Neuronal stem cell (in vitro differentiated cells): ENCODE results near the gene PFAS. TPM values are rescaled to one million over a fixed set of nuclear protein-coding genes. Genes with fewer than 3 reads are reported as not detected.

Source experiments
- DNase-seq: peaks from one replicate; pipeline ENCODE4 v3.0.0-alpha.2; 2013; ENCODE audit warnings: low spot score
- H2AFZ ChIP-seq: one replicate; pipeline ENCODE4 v1.6.1; 2013; ENCODE audit warnings: mild to moderate bottlenecking, low read length, inconsistent platforms
- H2AK5ac ChIP-seq: 2 replicates; pipeline ENCODE4 v1.6.1; 2013; ENCODE audit warnings: low read depth, mild to moderate bottlenecking, inconsistent platforms, low read length, moderate library complexity, mixed read lengths
- H2BK120ac ChIP-seq: 2 replicates; pipeline ENCODE4 v1.6.1; 2013; ENCODE audit warnings: low read depth, mild to moderate bottlenecking, inconsistent platforms, low read length, moderate library complexity, mixed read lengths
- H2BK12ac ChIP-seq: one replicate; pipeline ENCODE4 v1.6.1; 2013; ENCODE audit warnings: low read length, inconsistent platforms
- H2BK15ac ChIP-seq: 2 replicates; pipeline ENCODE4 v1.6.1; 2013; ENCODE audit warnings: mild to moderate bottlenecking, low read length, inconsistent platforms, mixed read lengths
- H2BK5ac ChIP-seq: one replicate; pipeline ENCODE4 v1.6.1; 2013; ENCODE audit warnings: inconsistent platforms, mild to moderate bottlenecking, low read length, moderate library complexity
- H3K14ac ChIP-seq: one replicate; pipeline ENCODE4 v1.6.1; 2013; ENCODE audit warnings: low read length, inconsistent platforms
- H3K18ac ChIP-seq: 2 replicates; pipeline ENCODE4 v1.6.1; 2013; ENCODE audit warnings: low read length, inconsistent platforms
- H3K23ac ChIP-seq: 2 replicates; pipeline ENCODE4 v1.6.1; 2013; ENCODE audit warnings: low read depth, mild to moderate bottlenecking, mixed read lengths, low read length, inconsistent platforms; ENCODE audit not compliant: poor library complexity
- H3K27ac ChIP-seq: replicated peaks from 3 replicates; pipeline ENCODE4 v1.5.1; 2013; ENCODE audit warnings: low read length, inconsistent platforms
- H3K27me3 ChIP-seq, 3 experiments: 2 replicates each; pipeline ENCODE4 v1.6.1; 2013; ENCODE audit warnings: low read length in 3 of 3, mild to moderate bottlenecking in 2 of 3, inconsistent platforms in 1 of 3, low read depth in 1 of 3, mixed read lengths in 1 of 3, moderate library complexity in 1 of 3; ENCODE audit not compliant: control insufficient read depth in 3 of 3, insufficient read depth in 3 of 3
- H3K36me3 ChIP-seq, 2 donors: replicated peaks in 1 of 2; 2 replicates each; pipeline ENCODE4 v1.6.1; 2013; ENCODE audit warnings: low read length in 2 of 2; ENCODE audit not compliant: control insufficient read depth in 2 of 2, insufficient read depth in 2 of 2
- H3K4ac ChIP-seq: 2 replicates; pipeline ENCODE4 v1.6.1; 2013; ENCODE audit warnings: inconsistent platforms, mild to moderate bottlenecking, low read length, moderate library complexity
- H3K4me1 ChIP-seq, 2 donors: 1 replicate in 1 of 2; 2 replicates in 1 of 2; pipeline ENCODE4 v1.6.1; 2013; ENCODE audit warnings: low read length in 2 of 2, low read depth in 1 of 2; ENCODE audit not compliant: control insufficient read depth in 2 of 2, insufficient read depth in 1 of 2
- H3K4me2 ChIP-seq: one replicate; pipeline ENCODE4 v1.6.1; 2013; ENCODE audit warnings: mild to moderate bottlenecking, low read length, inconsistent platforms; ENCODE audit not compliant: insufficient read depth, poor library complexity, severe bottlenecking
- H3K4me3 ChIP-seq, 2 donors: 2 replicates each; pipeline ENCODE4 v1.5.1; 2013; ENCODE audit warnings: low read length in 2 of 2, mild to moderate bottlenecking in 2 of 2, inconsistent platforms in 1 of 2, moderate library complexity in 1 of 2
- H3K79me1 ChIP-seq: one replicate; pipeline ENCODE4 v1.6.1; 2013; ENCODE audit warnings: low read depth, mild to moderate bottlenecking, inconsistent platforms, low read length, moderate library complexity
- H3K9ac ChIP-seq: one replicate; pipeline ENCODE4 v1.6.1; 2013; ENCODE audit warnings: mild to moderate bottlenecking, low read depth, low read length, inconsistent platforms; ENCODE audit not compliant: poor library complexity
- H3K9me3 ChIP-seq, 2 donors: replicated peaks in 1 of 2; 2 replicates each; pipeline versions ENCODE3 to v1.6.1; 2013; ENCODE audit warnings: low read length in 2 of 2, mild to moderate bottlenecking in 2 of 2, inconsistent platforms in 1 of 2, low read depth in 1 of 2, mixed read lengths in 1 of 2, moderate library complexity in 1 of 2; ENCODE audit not compliant: control insufficient read depth in 2 of 2, insufficient read depth in 1 of 2
- H4K8ac ChIP-seq: one replicate; pipeline ENCODE4 v1.6.1; 2013; ENCODE audit warnings: low read depth, mild to moderate bottlenecking, inconsistent platforms, low read length, moderate library complexity
- H4K91ac ChIP-seq: one replicate; pipeline ENCODE4 v1.6.1; 2013; ENCODE audit warnings: low read length, low read depth, mild to moderate bottlenecking, inconsistent platforms; ENCODE audit not compliant: poor library complexity
- WGBS, 2 donors: extraction: QIAGEN DNeasy Blood & Tissue Kit; methylation state at CpG; one replicate each; pipeline ENCODE4 v1.1.7; 2013; ENCODE audit warnings: missing lambda C conversion rate in 2 of 2, mixed read lengths in 1 of 2; ENCODE audit not compliant: insufficient read length in 2 of 2, insufficient replicate concordance in 1 of 2; ENCODE audit errors: extremely low coverage in 2 of 2; 5-methylcytosine and 5-hydroxymethylcytosine counted together
- polyA plus RNA-seq, 2 experiments: library from polyadenylated mRNA; stranded (reverse); fragments of 200-250 nt; gene quantifications; one replicate each; pipeline ENCODE4 v1.2.3, GENCODE V29; 2013

Gene PFAS, protein sequence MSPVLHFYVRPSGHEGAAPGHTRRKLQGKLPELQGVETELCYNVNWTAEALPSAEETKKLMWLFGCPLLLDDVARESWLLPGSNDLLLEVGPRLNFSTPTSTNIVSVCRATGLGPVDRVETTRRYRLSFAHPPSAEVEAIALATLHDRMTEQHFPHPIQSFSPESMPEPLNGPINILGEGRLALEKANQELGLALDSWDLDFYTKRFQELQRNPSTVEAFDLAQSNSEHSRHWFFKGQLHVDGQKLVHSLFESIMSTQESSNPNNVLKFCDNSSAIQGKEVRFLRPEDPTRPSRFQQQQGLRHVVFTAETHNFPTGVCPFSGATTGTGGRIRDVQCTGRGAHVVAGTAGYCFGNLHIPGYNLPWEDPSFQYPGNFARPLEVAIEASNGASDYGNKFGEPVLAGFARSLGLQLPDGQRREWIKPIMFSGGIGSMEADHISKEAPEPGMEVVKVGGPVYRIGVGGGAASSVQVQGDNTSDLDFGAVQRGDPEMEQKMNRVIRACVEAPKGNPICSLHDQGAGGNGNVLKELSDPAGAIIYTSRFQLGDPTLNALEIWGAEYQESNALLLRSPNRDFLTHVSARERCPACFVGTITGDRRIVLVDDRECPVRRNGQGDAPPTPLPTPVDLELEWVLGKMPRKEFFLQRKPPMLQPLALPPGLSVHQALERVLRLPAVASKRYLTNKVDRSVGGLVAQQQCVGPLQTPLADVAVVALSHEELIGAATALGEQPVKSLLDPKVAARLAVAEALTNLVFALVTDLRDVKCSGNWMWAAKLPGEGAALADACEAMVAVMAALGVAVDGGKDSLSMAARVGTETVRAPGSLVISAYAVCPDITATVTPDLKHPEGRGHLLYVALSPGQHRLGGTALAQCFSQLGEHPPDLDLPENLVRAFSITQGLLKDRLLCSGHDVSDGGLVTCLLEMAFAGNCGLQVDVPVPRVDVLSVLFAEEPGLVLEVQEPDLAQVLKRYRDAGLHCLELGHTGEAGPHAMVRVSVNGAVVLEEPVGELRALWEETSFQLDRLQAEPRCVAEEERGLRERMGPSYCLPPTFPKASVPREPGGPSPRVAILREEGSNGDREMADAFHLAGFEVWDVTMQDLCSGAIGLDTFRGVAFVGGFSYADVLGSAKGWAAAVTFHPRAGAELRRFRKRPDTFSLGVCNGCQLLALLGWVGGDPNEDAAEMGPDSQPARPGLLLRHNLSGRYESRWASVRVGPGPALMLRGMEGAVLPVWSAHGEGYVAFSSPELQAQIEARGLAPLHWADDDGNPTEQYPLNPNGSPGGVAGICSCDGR (N-terminal part only)
- polyA plus RNA-seq (2013, experiment 1 of 2) = 19.9 TPM
- 17.2 TPM for polyA plus RNA-seq (2013, experiment 2 of 2)

DNA sequence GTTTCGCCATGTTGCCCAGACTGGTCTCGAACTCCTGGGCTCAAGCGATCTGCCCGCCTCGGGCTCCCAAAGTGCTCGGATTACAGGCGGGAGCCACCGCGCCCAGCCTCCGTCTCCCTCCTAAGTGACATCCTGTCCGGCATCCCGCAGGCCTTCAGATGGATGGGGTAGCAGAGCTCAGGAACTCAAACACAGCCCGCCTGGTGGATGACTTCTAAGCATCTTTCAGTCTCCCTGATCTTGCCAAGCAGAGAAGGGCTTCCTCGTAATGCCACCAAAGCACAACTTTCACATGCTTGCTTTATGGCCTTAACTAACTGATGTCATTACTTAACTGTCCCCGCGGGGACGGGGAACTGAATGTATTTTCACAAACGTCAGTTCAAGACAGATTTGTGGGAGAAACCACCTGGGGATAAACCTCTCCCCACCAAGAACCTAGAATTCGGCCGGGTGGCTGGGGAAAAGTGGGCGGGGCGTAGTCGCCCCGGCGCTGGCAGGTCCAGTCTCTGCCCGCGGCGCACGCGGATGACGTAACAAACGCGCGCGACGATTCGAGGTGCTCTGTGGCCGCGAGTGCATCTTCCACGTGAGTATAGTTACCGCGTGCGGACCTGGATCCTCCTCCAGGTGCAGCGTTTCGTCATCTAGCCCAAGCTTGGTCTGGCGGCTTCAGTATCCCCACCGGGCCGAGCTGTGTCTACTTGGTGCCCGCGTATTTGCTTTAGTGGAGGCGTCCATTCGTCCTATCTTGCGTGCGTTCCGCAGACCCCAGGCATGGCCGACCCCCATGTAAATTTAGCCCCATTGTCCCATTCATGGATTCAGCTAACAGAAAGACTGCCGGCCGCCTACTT, at the start of gene PFAS:
Gene PFAS (plus strand): TSS at position 539 of the 857 bp plus-strand sequence. CDS start 4,649 bp downstream, outside the sequence.
- H2BK5ac ChIP-seq = no peak within 1 kb of the TSS
- peak within 1 kb of the TSS; percentile 44 for H2AK5ac ChIP-seq
- peak within 1 kb of the TSS; percentile 91 for H3K4me2 ChIP-seq
- no peak within 1 kb of the TSS for H2BK120ac ChIP-seq
- peak within 1 kb of the TSS; percentile 97 for H2AFZ ChIP-seq
- H3K27ac ChIP-seq = peak within 1 kb of the TSS; percentile 88
- H2BK12ac ChIP-seq = peak within 1 kb of the TSS; percentile 92
- peak within 1 kb of the TSS; percentile 37 for H3K23ac ChIP-seq
- no peaks in the 10 kb centered on the region for H3K9me3 ChIP-seq
- no peak within 1 kb of the TSS for H2BK15ac ChIP-seq
- H3K14ac ChIP-seq = peak within 1 kb of the TSS; percentile 84
- H3K4me1 ChIP-seq = peaks cover 4 to 6% of the 10 kb centered on the region in 2 donors
- peak within 1 kb of the TSS; percentile 95 for H3K18ac ChIP-seq
- peaks cover 8% of the 10 kb centered on the region for H3K79me1 ChIP-seq
- H3K4ac ChIP-seq = no peak within 1 kb of the TSS
- H4K91ac ChIP-seq = no peak within 1 kb of the TSS
- no CpG with 5 or more reads among the region's 58 CpGs for WGBS, 2 donors
- H3K4me3 ChIP-seq = peak within 1 kb of the TSS; percentile 84 to 99
- H3K9ac ChIP-seq = peak within 1 kb of the TSS; percentile 95
- DNase-seq = peak; percentile 95
- no peaks in the 10 kb centered on the region for H3K27me3 ChIP-seq
- no peak within 1 kb of the TSS for H4K8ac ChIP-seq
- peaks cover 3 to 22% of the 10 kb centered on the region in 2 donors for H3K36me3 ChIP-seq

DNA sequence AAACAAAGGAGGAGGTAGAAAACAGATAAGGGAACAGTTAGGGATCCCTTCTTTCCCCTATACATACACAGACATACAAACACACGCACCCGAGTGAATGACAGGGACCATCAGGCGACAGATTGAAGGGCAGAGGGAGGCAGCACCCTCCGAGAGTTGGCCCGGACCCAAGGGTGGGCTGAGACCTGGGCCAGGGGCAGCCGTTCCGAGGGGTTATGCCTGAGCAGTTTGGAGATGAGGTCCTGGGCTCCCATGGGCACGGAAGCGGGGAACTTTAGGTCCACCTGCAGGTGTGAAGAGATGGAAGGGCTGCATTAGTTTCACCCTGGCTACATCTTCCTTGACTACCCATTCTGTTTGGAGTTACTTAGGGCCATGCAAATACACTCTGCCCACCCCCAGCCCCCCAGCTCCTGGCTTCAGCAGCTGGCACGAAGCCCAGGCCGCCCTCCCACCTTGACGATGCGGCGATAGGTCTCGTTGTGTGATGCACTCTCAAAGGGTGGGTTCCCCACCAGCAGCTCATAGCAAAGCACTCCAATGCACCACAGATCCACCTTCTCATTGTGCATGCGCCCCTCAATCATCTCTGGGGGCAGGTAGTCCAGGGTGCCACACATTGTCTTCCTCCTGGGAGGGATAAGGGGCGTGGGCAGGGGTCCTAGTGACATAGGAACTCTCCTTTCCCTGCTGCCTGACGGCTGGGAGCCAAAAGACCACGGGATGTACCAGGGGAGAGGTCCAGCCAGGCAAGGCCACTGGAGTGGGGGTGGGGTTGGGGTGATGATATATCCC, 44.1 kb upstream of the PFAS start:
- no peak for DNase-seq
- no CpG with 5 or more reads among the region's 19 CpGs for WGBS, 2 donors
- H2BK120ac ChIP-seq = no peak overlapping the region

DNA sequence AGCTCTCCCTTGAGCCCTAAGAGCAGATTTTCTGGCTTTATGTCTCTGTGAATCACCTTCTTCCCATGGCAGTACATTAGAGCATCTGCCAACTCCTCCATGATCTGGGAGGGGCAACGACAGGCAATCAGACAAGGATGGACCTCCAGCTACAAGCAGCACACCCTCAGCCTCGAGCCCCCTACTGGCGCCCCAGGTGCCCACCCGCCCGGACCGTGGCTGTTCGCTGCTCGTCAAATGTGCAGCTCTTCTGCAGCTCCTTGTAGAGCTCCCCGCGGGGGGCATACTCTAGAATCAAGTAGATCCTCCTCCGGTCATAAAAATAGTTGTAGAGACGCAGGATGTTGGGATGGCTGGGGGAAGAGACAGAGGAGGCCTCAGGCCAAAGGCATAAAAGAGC, 42.6 kb upstream of the PFAS start:
- Histone ChIP-seq H3K9me3 (no peaks in the 10 kb centered on the region), H2AFZ (no peak overlapping the region), H3K4me3 (no peak overlapping the region), H2BK15ac (no peak overlapping the region), H3K4me2 (no peak overlapping the region), H2BK12ac (no peak overlapping the region), H3K27ac (no peak overlapping the region), H3K9ac (no peak overlapping the region), H4K91ac (no peak overlapping the region), H4K8ac (no peak overlapping the region), H3K4me1 (peaks cover 6 to 9% of the 10 kb centered on the region in 2 donors), H3K18ac (no peak overlapping the region), H3K36me3 (peaks cover 34 to 64% of the 10 kb centered on the region in 2 donors), H2BK5ac (no peak overlapping the region), H2BK120ac (no peak overlapping the region), H3K27me3 (no peaks in the 10 kb centered on the region), H2AK5ac (no peak overlapping the region), H3K23ac (no peak overlapping the region), H3K14ac (no peak overlapping the region), H3K79me1 (peaks cover 15% of the 10 kb centered on the region), H3K4ac (no peak overlapping the region)
- no CpG with 5 or more reads among the region's 12 CpGs for WGBS, 2 donors
- no peak for DNase-seq

More for the DNA sequence above, 44.1 kb upstream of the PFAS start:
- no peak overlapping the region for H3K9ac ChIP-seq
- H3K4me2 ChIP-seq = no peak overlapping the region
- no peak overlapping the region for H3K4ac ChIP-seq
- H2BK12ac ChIP-seq = no peak overlapping the region
- H3K4me1 ChIP-seq = peaks cover 6 to 9% of the 10 kb centered on the region in 2 donors
- H2AFZ ChIP-seq = no peak overlapping the region
- H4K91ac ChIP-seq = no peak overlapping the region
- no peak overlapping the region for H3K27ac ChIP-seq
- peak overlapping the region; percentile 89 for H3K23ac ChIP-seq
- no peak overlapping the region for H3K18ac ChIP-seq
- peak overlapping the region; percentile 31 for H3K14ac ChIP-seq
- no peak overlapping the region for H2BK15ac ChIP-seq
- no peak overlapping the region for H2AK5ac ChIP-seq
- H3K79me1 ChIP-seq = peaks cover 15% of the 10 kb centered on the region
- peak overlapping the region; percentile 60 for H2BK5ac ChIP-seq
- no peaks in the 10 kb centered on the region for H3K9me3 ChIP-seq
- peak overlapping the region in 1 of 2 donors; percentile 24 for H3K4me3 ChIP-seq
- no peak overlapping the region for H4K8ac ChIP-seq
- H3K36me3 ChIP-seq = peaks cover 35 to 72% of the 10 kb centered on the region in 2 donors
- no peaks in the 10 kb centered on the region for H3K27me3 ChIP-seq
